CD4-positive, alpha-beta T cell (primary cell): Measurements from ENCODE around the gene USP37. TPM values are rescaled to one million over a fixed set of nuclear protein-coding genes. Genes with fewer than 3 reads are reported as not detected.

ENCODE experiments used
- ATAC-seq: fragments of 200-7000 bp; cut with Tn5 transposase; one replicate; pipeline ENCODE4 v1.10.0; 2022; ENCODE audit warnings: mild to moderate bottlenecking; ENCODE audit not compliant: poor library complexity
- CTCF ChIA-PET: fragments of 350-600 bp; sonication (Branson Sonifier 250); formaldehyde crosslinking; loops from one replicate; lab custom pipeline; 2021; ENCODE audit warnings: antibody characterized with exemption, inconsistent platforms; lab: Charles Lee
- POLR2A ChIA-PET: fragments of 350-600 bp; sonication (Branson Sonifier 250); formaldehyde crosslinking; loops from one replicate; lab custom pipeline; 2021; ENCODE audit warnings: antibody characterized with exemption, inconsistent platforms; lab: Charles Lee
- DNase-seq, 14 experiments: peaks; one replicate each; pipeline ENCODE4 v3.0.0-alpha.2; 2013 to 2020; ENCODE audit warnings: mixed read lengths in 2 of 14
- H3K27ac ChIP-seq, 2 donors: one replicate each; pipeline versions ENCODE4 v1.5.1 to v1.7.0; 2013; ENCODE audit warnings: low read length in 2 of 2, low read depth in 1 of 2, mild to moderate bottlenecking in 1 of 2
- H3K27me3 ChIP-seq, 2 experiments: 1 replicate in 1 of 2; 2 replicates in 1 of 2; pipeline versions ENCODE4 v1.6.1 to v1.7.0; 2013; ENCODE audit warnings: low read length in 2 of 2, control low read depth in 1 of 2, mild to moderate bottlenecking in 1 of 2, moderate library complexity in 1 of 2; ENCODE audit not compliant: insufficient read depth in 2 of 2, control insufficient read depth in 1 of 2
- H3K36me3 ChIP-seq: one replicate; pipeline ENCODE4 v1.6.1; 2013; ENCODE audit warnings: low read length, control low read depth; ENCODE audit not compliant: insufficient read depth
- H3K4me1 ChIP-seq: one replicate; pipeline ENCODE4 v1.6.1; 2013; ENCODE audit warnings: low read length, control low read depth; ENCODE audit not compliant: insufficient read depth
- H3K4me3 ChIP-seq: one replicate; pipeline ENCODE4 v1.5.1; 2013; ENCODE audit warnings: mild to moderate bottlenecking, low read length, moderate library complexity
- H3K9me3 ChIP-seq, 2 experiments: 1 replicate in 1 of 2; 2 replicates in 1 of 2; pipeline versions ENCODE4 v1.6.1 to v1.7.0; 2013; ENCODE audit warnings: low read length in 2 of 2, mild to moderate bottlenecking in 2 of 2, control low read depth in 1 of 2, moderate library complexity in 1 of 2; ENCODE audit not compliant: control insufficient read depth in 1 of 2, insufficient read depth in 1 of 2
- H3K27ac Mint-ChIP-seq: one replicate; pipeline ENCODE4 v1.8.0; 2020; ENCODE audit warnings: mixed read lengths
- H3K27me3 Mint-ChIP-seq: one replicate; pipeline ENCODE4 v1.8.0; 2021; ENCODE audit warnings: mixed read lengths
- H3K36me3 Mint-ChIP-seq: one replicate; pipeline ENCODE4 v1.8.0; 2021; ENCODE audit warnings: low read depth, mixed read lengths
- H3K4me1 Mint-ChIP-seq: one replicate; pipeline ENCODE4 v1.8.0; 2021; ENCODE audit warnings: low read depth, mixed read lengths
- H3K4me3 Mint-ChIP-seq: one replicate; pipeline ENCODE4 v1.8.0; 2020; ENCODE audit warnings: mild to moderate bottlenecking, mixed read lengths
- H3K9me3 Mint-ChIP-seq: one replicate; pipeline ENCODE4 v1.8.0; 2020; ENCODE audit warnings: mixed read lengths
- intact Hi-C, 2 experiments: fragments of 100-400 bp; cut with DNase I in 1 of 2; cut with micrococcal nuclease in 1 of 2; formaldehyde crosslinking; loops; one replicate each; pipeline versions ENCODE4 v1.15.1 to v1.9.0; 2023 to 2025; cut with DNase I, micrococcal nuclease
- total RNA-seq, 174 experiments: library from RNA in 2 of 174; stranded (reverse) in 2 of 174; gene quantifications; one replicate each; pipeline ENCODE4 v1.2.3 and lab custom pipeline; 2021 to 2026
- TF ChIP-seq, protein P1 (sequence below): fragments of 200-600 bp; IDR thresholded peaks from one replicate; pipeline ENCODE4 v1.8.0; 2022; ENCODE audit warnings: antibody characterized with exemption, mild to moderate bottlenecking

Gene USP37
- total RNA-seq, 2 experiments from 2014 or later = 20.2 to 24.4 TPM

DNA sequence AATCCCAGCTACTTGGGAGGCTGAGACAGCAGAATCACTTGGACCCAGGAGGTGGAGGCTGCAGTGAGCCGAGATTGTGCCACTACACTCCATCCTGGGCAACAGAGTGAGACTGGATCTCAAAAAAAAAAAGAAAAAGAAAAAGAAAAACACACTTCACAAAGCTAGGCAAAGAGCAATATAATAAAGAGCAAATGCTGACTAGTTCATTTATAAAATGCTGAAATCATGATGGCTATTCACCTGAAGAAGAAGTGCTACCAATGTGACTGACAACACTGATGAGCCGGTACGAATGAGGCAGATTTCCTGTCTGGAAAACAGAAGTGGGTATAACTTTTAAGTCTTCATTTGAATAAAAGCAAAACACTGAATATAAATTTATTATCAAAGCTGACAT lies 111.3 kb downstream of the USP37 start:
- H3K4me1 ChIP-seq = no peaks in the 10 kb centered on the region
- Mint-ChIP-seq H3K36me3 (peaks cover 74% of the 10 kb centered on the region), H3K27me3 (no peaks in the 10 kb centered on the region), H3K9me3 (no peaks in the 10 kb centered on the region), H3K4me1 (no peaks in the 10 kb centered on the region), H3K27ac (no peak overlapping the region), H3K4me3 (no peak overlapping the region)
- no peak overlapping the region for H3K4me3 ChIP-seq
- peaks cover 43% of the 10 kb centered on the region for H3K36me3 ChIP-seq
- ChIA-PET CTCF (interaction anchor here (0.7 to 1.0 kb wide), 2 partner anchors 19 to 155 kb away, joined by 3 read pairs; no protein-coding TSS in a partner anchor), POLR2A (interaction anchor here (0.8 kb wide), 1 partner anchor 49 kb away, joined by 3 read pairs; no protein-coding TSS in a partner anchor)
- H3K27ac ChIP-seq = no peak overlapping the region
- peaks cover 7 to 8% of the 10 kb centered on the region in 2 experiments for H3K9me3 ChIP-seq
- intact Hi-C loops = no loop called here
- TF ChIP-seq, protein P1, sequence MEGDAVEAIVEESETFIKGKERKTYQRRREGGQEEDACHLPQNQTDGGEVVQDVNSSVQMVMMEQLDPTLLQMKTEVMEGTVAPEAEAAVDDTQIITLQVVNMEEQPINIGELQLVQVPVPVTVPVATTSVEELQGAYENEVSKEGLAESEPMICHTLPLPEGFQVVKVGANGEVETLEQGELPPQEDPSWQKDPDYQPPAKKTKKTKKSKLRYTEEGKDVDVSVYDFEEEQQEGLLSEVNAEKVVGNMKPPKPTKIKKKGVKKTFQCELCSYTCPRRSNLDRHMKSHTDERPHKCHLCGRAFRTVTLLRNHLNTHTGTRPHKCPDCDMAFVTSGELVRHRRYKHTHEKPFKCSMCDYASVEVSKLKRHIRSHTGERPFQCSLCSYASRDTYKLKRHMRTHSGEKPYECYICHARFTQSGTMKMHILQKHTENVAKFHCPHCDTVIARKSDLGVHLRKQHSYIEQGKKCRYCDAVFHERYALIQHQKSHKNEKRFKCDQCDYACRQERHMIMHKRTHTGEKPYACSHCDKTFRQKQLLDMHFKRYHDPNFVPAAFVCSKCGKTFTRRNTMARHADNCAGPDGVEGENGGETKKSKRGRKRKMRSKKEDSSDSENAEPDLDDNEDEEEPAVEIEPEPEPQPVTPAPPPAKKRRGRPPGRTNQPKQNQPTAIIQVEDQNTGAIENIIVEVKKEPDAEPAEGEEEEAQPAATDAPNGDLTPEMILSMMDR = no peak
- DNase-seq (no peak), ATAC-seq (no peak)
- H3K27me3 ChIP-seq = no peaks in the 10 kb centered on the region

DNA sequence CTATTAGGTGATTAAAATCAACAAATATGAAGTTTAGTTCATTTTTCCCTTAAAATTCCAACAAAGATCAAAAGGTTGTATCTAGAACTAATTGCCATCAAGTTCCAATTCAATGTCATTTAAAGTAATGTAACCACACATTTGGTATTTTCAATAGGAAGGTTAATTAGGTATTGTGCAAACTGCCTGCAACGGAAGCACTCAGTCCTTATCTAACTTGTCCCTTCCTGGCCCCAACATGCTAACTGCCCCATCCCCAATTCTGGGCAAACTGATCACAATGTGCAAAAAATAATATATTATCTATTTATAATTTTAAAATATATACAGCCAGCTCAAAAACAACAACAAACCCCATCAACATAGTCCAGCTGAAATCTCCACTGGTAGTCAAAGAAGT lies 116.1 kb downstream of the USP37 start:
- H3K27ac ChIP-seq = no peak overlapping the region
- H3K36me3 ChIP-seq = peaks cover 46% of the 10 kb centered on the region
- no peak for DNase-seq
- H3K4me3 ChIP-seq = no peak overlapping the region
- peaks cover 7 to 8% of the 10 kb centered on the region in 2 experiments for H3K9me3 ChIP-seq
- Mint-ChIP-seq H3K27ac (no peak overlapping the region), H3K4me1 (no peaks in the 10 kb centered on the region), H3K9me3 (no peaks in the 10 kb centered on the region), H3K27me3 (no peaks in the 10 kb centered on the region), H3K36me3 (peaks cover 77% of the 10 kb centered on the region), H3K4me3 (no peak overlapping the region)
- POLR2A ChIA-PET = no interaction called here
- H3K4me1 ChIP-seq = no peaks in the 10 kb centered on the region
- CTCF ChIA-PET = no interaction called here
- TF ChIP-seq, protein P1 = no peak
- intact Hi-C loops = no loop called here
- no peaks in the 10 kb centered on the region for H3K27me3 ChIP-seq
- ATAC-seq = no peak

DNA sequence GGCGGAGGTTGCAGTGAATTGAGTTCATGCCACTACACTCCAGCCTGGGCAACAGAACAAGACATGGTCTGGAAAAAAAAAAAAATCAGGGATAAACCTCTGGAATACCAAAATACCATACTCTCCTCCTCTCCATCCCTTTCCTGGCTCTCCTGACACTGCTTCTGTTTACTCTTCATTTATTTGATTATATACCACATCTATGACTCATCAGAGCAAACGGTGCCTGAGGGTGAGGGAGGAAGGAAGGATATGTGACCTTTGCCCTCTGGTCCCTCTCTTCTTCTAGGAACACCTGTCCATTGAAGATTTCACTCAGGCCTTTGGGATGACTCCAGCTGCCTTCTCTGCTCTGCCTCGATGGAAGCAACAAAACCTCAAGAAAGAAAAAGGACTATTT lies 119.2 kb downstream of the USP37 start:
- no peak for ATAC-seq
- Mint-ChIP-seq H3K27me3 (no peaks in the 10 kb centered on the region), H3K36me3 (peaks cover 51% of the 10 kb centered on the region), H3K4me3 (no peak overlapping the region), H3K9me3 (no peaks in the 10 kb centered on the region), H3K4me1 (no peaks in the 10 kb centered on the region), H3K27ac (no peak overlapping the region)
- CTCF ChIA-PET = no interaction called here
- H3K27me3 ChIP-seq = no peaks in the 10 kb centered on the region
- TF ChIP-seq, protein P1 = no peak
- no peak overlapping the region for H3K27ac ChIP-seq
- intact Hi-C loops = no loop called here
- no peak for DNase-seq
- POLR2A ChIA-PET = no interaction called here
- no peak overlapping the region for H3K4me3 ChIP-seq
- H3K4me1 ChIP-seq = no peaks in the 10 kb centered on the region
- H3K9me3 ChIP-seq = no peaks in the 10 kb centered on the region
- peaks cover 23% of the 10 kb centered on the region for H3K36me3 ChIP-seq
